Keratinocyte (primary cell): ENCODE data around the gene CD47. TPM values are rescaled to one million over a fixed set of nuclear protein-coding genes. Genes with fewer than 3 reads are reported as not detected.

Experiments
- DNase-seq: peaks from one replicate; pipeline ENCODE4 v3.0.0-alpha.2; 2011; ENCODE audit warnings: low read depth, missing footprints, low spot score
- FAIRE-seq: peaks from 2 replicates; lab custom pipeline; 2011; peaks lifted over from hg19 to GRCh38; lab: Jason Lieb, UNC
- H2AFZ ChIP-seq: 2 replicates; pipeline ENCODE4 v1.6.0; 2012; ENCODE audit warnings: low read length, control low read depth, inconsistent platforms; ENCODE audit not compliant: control insufficient read depth
- H3K27ac ChIP-seq: 2 replicates; pipeline ENCODE4 v1.5.1; 2011; ENCODE audit warnings: low read length; ENCODE audit not compliant: control insufficient read depth, insufficient read depth
- H3K27me3 ChIP-seq: 3 replicates; pipeline ENCODE4 v1.6.0; 2011; ENCODE audit warnings: low read length; ENCODE audit not compliant: control insufficient read depth, insufficient read depth; ENCODE audit errors: extremely low read depth
- H3K36me3 ChIP-seq, 2 experiments: 2 replicates in 1 of 2; 3 replicates in 1 of 2; pipeline ENCODE4 v1.5.1; 2011; ENCODE audit warnings: low read length in 2 of 2, mild to moderate bottlenecking in 1 of 2; ENCODE audit not compliant: control insufficient read depth in 2 of 2, insufficient read depth in 2 of 2; ENCODE audit errors: extremely low read depth in 1 of 2
- H3K4me1 ChIP-seq: 3 replicates; pipeline ENCODE4 v1.5.1; 2011; ENCODE audit warnings: low read length; ENCODE audit not compliant: control insufficient read depth, insufficient read depth; ENCODE audit errors: extremely low read depth
- H3K4me2 ChIP-seq: 3 replicates; pipeline ENCODE4 v1.6.0; 2011; ENCODE audit warnings: low read depth, low read length; ENCODE audit not compliant: control insufficient read depth, insufficient read depth; ENCODE audit errors: extremely low read depth
- H3K4me3 ChIP-seq, 3 experiments: fragments of 200-600 bp in 1 of 3; sonication (generic) in 1 of 3; 2 replicates in 2 of 3; 3 replicates in 1 of 3; pipeline ENCODE4 v1.5.1; 2011 to 2016; ENCODE audit warnings: low read length in 3 of 3, mild to moderate bottlenecking in 3 of 3, control low read depth in 2 of 3, inconsistent platforms in 1 of 3, low read depth in 1 of 3, mixed read lengths in 1 of 3, mixed run types in 1 of 3, moderate library complexity in 1 of 3; ENCODE audit not compliant: control insufficient read depth in 2 of 3, insufficient read depth in 2 of 3; ENCODE audit errors: extremely low read depth in 1 of 3
- H3K79me2 ChIP-seq: 2 replicates; pipeline ENCODE4 v1.6.0; 2012; ENCODE audit warnings: low read length; ENCODE audit not compliant: control insufficient read depth, insufficient read depth
- H3K9ac ChIP-seq: 3 replicates; pipeline ENCODE4 v1.6.0; 2011; ENCODE audit warnings: low read length; ENCODE audit not compliant: control insufficient read depth, insufficient read depth; ENCODE audit errors: extremely low read depth
- H3K9me1 ChIP-seq: 3 replicates; pipeline ENCODE4 v1.6.0; 2011; ENCODE audit warnings: low read length; ENCODE audit not compliant: control insufficient read depth, insufficient read depth; ENCODE audit errors: extremely low read depth
- H3K9me3 ChIP-seq: 2 replicates; pipeline ENCODE4 v1.5.1; 2012; ENCODE audit warnings: low read depth, low read length; ENCODE audit not compliant: control insufficient read depth
- H4K20me1 ChIP-seq: 3 replicates; pipeline ENCODE4 v1.6.0; 2011; ENCODE audit warnings: low read length; ENCODE audit not compliant: control insufficient read depth, insufficient read depth; ENCODE audit errors: extremely low read depth
- CTCF ChIP-seq, 3 experiments: IDR thresholded peaks in 1 of 3; conservative IDR thresholded peaks in 1 of 3; optimal IDR thresholded peaks in 1 of 3; 2 replicates in 2 of 3; 3 replicates in 1 of 3; pipeline versions ENCODE3 to v1.5.1; 2011; ENCODE audit warnings: low read length in 3 of 3, mild to moderate bottlenecking in 3 of 3, moderate library complexity in 2 of 3, control low read depth in 1 of 3, inconsistent platforms in 1 of 3; ENCODE audit not compliant: insufficient read depth in 2 of 3; ENCODE audit errors: extremely low read depth in 1 of 3
- EZH2 ChIP-seq: IDR thresholded peaks from one replicate; pipeline ENCODE4 v1.6.1; 2012; ENCODE audit warnings: inconsistent platforms, mild to moderate bottlenecking, low read length, moderate library complexity
- dilution Hi-C: fragments of 300-500 bp; cut with MboI; formaldehyde crosslinking; loops from one replicate; pipeline ENCODE4 v1.7.0; 2020; ENCODE audit warnings: low sequenced_read_pairs; ENCODE audit not compliant: extremely low pct_ligation_motif_present
- polyA plus RNA-seq, 5 experiments: library from polyadenylated mRNA; depleted of rRNA in 3 of 5; stranded (reverse) in 3 of 5; stranded (forward) in 1 of 5; unstranded in 1 of 5; fragments of >200 nt; gene quantifications; 1 replicate in 1 of 5; 2 replicates in 3 of 5; 3 replicates in 1 of 5; pipeline versions ENCODE4 v1.2.1 to v1.2.3, GENCODE V29; 2011 to 2012; ENCODE audit warnings: missing spikeins in 2 of 5, low read depth in 1 of 5, low replicate concordance in 1 of 5

Gene CD47
- polyA plus RNA-seq, 1 donor (not counting 4 experiments of a cell fraction or from before 2014, with no cell fraction given) = 96.5 TPM

DNA sequence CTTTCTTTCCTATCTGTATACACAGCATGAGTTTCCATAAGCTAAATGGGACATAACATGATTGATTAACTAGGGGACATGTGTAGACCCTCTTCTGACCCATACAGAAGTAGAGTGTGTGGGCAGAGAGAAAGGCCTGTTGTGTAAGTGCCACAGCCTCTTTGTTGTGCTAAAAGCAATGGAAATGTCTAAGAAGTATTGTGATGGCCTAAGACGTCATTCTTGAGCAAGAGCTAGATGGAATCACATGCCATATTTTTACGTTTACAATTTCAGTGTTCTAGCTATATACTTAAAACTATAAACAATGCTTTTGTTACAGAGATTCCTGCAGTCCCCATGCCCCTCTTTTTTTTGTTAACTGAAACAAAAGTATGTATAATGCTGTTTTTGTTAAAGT, 61.9 kb downstream of the CD47 start:
- Histone ChIP-seq H3K27ac (no peak overlapping the region), H3K9me1 (no peaks in the 10 kb centered on the region), H3K36me3 (no peaks in the 10 kb centered on the region), H3K9me3 (no peaks in the 10 kb centered on the region), H3K4me1 (peaks cover 9% of the 10 kb centered on the region), H3K79me2 (no peaks in the 10 kb centered on the region), H2AFZ (no peak overlapping the region), H3K4me2 (no peak overlapping the region), H3K27me3 (no peaks in the 10 kb centered on the region), H3K9ac (no peak overlapping the region), H3K4me3 (no peak overlapping the region), H4K20me1 (no peaks in the 10 kb centered on the region)
- FAIRE-seq = no peak
- no peak for DNase-seq
- dilution Hi-C loops = no loop called here
- no peak for TF ChIP-seq CTCF (optimal IDR thresholded peaks at IDR 0.05 in 1 of 3, IDR thresholded peaks at IDR 0.05 in 1 of 3, conservative IDR thresholded peaks at IDR 0.05 in 1 of 3; ENCODE audit: extremely low read depth in 1 of 3, insufficient read depth in 2 of 3, low read length in 3 of 3)

DNA sequence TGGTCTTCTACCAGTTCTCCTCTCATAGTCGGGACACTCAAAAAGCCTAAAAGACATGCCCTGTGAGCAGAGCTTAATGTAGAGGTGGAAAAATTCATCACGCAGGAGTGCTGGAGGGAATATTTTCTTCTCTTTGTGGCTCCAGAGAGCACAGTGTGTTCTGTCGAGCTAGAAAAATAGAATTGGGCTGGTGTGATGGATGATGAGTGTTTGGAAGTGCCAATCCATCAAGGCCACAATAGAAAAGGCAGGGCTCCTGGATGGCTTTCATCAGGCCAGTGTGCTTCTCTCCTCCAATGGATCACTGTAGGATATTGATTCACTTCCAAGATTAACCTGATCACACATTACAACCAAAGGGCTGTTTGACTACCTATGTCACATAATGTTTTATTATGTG, 65.7 kb downstream of the CD47 start:
- no peaks in the 10 kb centered on the region for H3K4me1 ChIP-seq
- H2AFZ ChIP-seq = no peak overlapping the region
- H3K9ac ChIP-seq = no peak overlapping the region
- no peaks in the 10 kb centered on the region for H3K36me3 ChIP-seq
- no peak for DNase-seq
- TF ChIP-seq EZH2 (no peak), CTCF (optimal IDR thresholded peaks at IDR 0.05 in 1 of 3, IDR thresholded peaks at IDR 0.05 in 1 of 3, conservative IDR thresholded peaks at IDR 0.05 in 1 of 3; ENCODE audit: extremely low read depth in 1 of 3, insufficient read depth in 2 of 3, low read length in 3 of 3) (no peak)
- H3K27ac ChIP-seq = no peak overlapping the region
- H3K4me3 ChIP-seq = no peak overlapping the region
- dilution Hi-C loops = no loop called here
- H3K9me3 ChIP-seq = no peaks in the 10 kb centered on the region
- H3K9me1 ChIP-seq = no peaks in the 10 kb centered on the region
- FAIRE-seq = no peak
- no peak overlapping the region for H3K4me2 ChIP-seq
- H3K79me2 ChIP-seq = no peaks in the 10 kb centered on the region
- H4K20me1 ChIP-seq = no peaks in the 10 kb centered on the region
- H3K27me3 ChIP-seq = no peaks in the 10 kb centered on the region
